HG02885 (cell line): ENCODE results near the gene OR2L8.

Source experiments
- ATAC-seq: cut with Tn5 transposase; IDR thresholded peaks from one replicate; pipeline ENCODE4 v1.9.1; 2021; ENCODE audit warnings: mild to moderate bottlenecking; ENCODE audit not compliant: unreplicated experiment, poor library complexity

Gene OR2L8, protein sequence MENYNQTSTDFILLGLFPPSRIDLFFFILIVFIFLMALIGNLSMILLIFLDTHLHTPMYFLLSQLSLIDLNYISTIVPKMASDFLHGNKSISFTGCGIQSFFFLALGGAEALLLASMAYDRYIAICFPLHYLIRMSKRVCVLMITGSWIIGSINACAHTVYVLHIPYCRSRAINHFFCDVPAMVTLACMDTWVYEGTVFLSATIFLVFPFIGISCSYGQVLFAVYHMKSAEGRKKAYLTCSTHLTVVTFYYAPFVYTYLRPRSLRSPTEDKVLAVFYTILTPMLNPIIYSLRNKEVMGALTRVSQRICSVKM

DNA sequence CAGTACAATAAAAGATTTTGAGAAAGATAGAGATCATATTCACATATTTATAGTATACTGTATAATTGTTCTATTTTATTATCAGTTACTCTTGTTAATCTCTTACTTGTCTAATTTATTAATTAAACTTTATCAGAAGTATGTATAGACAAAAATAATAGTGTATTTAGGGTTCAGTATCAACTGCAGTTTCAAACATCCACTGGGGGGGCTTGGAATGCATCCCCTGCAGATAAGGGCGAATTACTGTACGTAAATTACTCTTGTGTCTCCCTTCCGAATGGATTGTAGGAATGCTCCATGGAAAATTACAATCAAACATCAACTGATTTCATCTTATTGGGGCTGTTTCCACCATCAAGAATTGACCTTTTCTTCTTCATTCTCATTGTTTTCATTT is at the start of gene OR2L8:
Gene OR2L8 (plus strand): TSS at position 301 of the 400 bp plus-strand sequence. CDS start 0 bp downstream, at position 301.
- no peak for ATAC-seq

DNA sequence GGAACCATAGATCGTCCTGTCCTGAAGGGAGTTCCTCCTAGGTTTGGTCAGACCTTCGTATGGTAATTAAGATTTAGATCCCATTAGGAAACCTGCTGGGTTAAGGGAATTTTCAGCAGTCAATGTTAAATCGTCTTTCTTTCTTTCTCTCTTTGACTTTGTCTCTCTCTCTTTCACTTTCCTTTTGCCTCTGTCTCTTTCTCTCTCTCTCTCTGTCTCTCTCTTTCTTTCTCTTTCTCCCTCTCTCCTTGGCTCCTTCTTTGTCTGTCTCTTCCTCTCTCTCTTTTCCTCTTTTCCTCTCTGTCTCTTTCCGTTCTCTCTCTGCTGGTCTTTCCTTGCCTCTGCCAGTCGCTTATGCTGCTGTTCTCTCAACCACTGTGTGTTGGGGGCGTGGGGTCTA is 44.5 kb upstream of the OR2L8 start:
- no peak for ATAC-seq

DNA sequence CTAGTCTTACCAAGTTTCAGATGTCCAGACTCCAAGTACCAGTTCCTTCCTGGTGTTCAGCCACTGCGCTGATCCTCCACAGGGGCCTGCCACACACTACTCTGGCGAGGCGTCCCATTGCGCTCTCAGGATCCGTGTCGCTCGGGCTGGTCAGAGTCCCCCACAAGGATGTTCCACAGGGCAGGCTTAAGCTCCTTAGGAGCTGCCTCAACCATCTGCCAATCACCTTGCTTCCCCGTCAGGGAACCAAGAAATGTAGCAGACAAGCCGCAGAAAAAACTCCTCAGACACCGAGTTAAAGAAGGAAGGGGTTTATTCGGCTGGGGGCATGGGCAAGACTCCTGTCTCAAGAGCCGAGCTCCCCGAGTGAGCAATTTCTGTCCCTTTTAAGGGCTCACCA is 43.5 kb upstream of the OR2L8 start:
- ATAC-seq: no peak

DNA sequence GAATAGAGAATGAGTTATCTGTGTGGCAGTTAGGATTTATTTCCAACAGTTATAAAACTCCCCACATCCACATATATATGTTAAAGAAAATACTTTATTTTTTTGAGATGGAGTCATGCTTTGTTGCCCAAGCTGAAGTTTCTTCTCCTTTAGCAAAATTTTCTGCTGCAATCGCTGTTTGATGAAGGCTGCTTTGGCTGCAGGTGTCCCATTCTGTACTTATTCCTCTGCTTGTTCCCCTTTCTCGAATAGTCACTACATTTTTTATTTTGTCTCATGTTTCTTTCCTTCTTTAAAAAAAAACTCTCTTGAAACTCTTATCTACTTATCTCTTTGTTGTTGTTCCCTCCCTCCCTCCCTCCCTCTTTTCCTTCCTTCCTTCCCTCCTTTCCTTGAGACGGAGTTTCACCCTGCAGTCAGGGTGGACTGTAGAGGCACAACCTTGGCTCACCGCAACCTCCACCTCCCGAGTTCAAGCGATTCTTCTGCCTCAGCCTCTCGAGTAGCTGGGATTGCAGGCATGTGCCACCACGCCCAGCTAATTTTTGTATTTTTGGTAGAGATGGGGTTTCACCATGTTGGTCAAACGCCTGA is 42.7 kb upstream of the OR2L8 start:
- no peak for ATAC-seq

DNA sequence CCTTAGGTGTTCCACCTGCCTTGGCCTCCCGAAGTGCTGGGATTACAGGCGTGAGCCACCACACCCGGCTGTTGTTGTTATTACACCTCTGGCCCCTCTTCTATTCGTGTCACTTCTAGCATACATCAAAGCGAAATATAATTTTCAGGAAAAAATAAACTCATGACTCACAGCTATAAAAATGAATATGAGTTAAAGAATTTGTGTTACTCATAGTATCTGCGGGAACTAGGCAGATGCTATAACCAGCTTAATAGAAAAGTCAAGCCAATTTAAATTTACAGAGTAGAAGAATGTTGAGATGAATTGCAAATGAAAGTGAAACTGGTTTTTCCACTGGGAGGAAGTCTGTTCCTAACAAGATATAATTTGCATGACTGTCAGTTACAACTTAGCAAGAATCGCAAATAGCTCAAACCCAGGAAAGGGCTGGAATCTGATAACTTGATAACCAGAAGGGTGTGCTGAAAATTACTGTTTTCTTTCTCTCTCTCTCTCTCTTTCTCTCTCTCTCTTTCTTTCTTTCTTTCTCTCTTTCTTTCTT is 42.1 kb upstream of the OR2L8 start:
- no peak for ATAC-seq

DNA sequence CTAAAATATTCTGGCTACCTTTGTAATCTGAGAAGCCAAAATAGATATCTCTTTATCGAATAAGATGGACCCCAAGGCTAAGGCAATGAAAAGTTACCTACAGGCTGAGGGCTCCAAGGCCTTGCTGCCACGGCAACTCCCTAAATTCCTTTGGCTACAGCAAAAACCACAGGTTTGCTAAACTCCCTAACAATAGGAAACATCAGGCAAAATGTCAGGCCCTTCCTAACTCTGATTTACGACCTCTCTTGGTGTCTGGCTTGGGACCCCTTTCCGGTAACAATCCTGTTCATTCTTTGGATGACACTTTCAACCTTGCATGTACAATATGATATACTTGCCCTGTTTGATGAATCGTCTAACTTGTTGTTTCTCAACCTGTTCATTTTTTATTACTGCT is 39.9 kb upstream of the OR2L8 start:
- ATAC-seq: no peak

DNA sequence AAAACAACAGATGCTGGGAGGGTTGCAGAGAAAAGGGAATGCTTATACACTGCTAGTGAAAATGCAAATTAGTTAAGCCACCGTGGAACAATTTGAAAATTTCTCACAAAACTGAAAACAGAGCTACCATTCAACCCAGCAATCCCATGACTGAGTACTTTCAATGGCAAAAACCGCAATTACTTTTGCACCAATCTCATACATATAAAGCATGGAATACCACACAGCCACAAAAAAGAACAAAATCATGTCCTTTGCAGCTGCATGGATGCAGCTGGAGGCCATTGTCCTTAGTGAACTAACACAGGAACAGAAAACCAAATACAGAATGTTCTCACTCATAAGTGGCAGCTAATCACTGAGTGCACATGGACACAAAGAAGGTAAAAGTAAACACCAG is 34.9 kb upstream of the OR2L8 start:
- no peak for ATAC-seq

DNA sequence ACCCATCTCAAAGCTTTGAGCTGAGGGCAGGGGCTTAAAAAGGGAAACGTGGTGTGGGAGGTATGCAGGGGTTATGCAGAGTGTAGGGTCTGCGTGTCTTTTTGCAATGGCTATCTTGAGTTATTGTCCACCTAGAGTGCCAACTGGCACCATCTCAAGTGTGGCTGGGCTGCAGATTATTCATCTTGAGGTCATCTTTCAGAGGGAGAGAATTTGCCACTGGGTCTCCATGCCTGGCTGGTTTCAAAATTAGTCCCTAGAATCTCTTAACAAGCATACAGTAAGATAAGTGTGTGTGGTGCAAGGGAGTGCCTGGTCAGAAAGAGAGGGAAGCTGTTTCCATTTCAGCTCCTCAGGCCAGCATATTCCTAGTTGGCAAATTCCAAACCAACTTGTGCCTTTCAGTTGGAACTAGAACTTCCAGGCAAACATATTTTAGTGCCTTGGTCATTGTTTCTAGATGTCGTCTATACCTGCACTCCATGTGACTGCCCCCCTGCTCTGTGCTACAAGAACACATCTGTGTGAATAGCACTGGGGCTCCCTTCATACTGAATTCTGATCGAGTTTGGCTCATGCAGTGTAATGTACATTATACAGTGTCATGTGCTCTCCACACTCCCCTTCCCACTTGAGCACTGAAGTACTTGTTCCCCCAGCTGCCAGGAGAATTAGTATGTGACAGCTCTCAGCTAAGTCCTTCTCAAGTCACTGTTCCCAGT is 33.6 kb upstream of the OR2L8 start:
- no peak for ATAC-seq

DNA sequence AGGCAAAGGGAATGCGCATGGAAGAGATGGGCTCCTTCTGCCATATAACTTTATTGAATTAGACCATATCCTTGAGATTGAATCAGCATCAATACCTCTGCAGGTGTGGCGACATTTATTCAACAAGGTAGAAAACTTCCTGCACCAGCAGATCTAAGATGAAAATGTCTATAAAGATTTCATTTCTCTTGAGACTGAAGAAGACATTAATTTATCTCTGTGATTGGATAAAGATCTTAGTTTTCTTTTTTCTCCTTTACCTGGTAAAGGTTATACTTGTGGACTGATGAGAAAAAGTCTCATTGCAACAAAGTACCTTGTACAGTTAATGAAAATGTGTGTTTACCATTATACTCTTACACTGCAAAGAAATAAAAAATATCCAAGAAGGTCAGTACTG is 28.7 kb upstream of the OR2L8 start, which contains the start of gene OR2T8:
Gene OR2T8 (plus strand): TSS at position 301 of the 400 bp plus-strand sequence. CDS start 766 bp downstream, outside the sequence.
- ATAC-seq: no peak

DNA sequence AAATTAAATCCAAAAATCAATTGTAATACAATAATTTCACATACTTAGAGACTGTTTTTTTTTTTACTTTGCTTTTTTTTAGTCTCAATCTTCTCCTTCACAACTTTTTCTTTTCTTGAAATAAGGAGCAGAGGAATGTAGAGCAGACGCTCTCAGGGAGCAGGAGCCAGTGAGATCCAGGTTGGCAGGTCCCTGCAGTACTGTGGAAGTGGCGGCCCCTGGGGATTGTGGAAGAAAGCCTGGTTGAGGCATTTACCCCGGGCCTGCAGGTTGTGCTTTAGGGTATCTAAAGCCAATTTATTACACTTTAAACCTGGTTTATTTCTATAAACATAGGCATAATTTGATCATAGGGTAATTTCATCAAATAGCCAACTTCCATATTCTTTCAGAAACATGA is 24.7 kb upstream of the OR2L8 start:
- ATAC-seq: no peak

DNA sequence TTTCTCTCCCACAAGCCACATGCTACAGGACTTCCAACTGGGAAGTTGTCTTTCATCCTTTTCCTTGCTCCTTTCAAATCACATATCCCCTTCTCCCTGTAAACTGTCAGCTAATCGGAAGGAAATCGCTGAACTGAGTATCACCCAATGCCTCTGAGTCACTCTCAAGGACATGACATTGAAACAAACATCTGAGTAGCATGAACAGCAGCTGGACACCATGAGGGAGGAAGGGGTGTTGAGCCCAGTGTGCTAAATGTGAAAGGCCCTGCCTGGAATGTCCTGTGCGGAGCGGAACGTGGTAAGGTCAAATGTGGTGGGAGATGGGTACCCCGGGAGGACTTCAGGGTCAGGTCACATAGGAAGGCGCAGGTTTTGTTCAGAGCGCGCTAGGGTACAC is 23.8 kb upstream of the OR2L8 start, which contains the start of gene OR2AJ1:
Gene OR2AJ1 (plus strand): TSS at position 22 of the 400 bp plus-strand sequence. CDS start 8,880 bp downstream, outside the sequence.
- no peak for ATAC-seq

DNA sequence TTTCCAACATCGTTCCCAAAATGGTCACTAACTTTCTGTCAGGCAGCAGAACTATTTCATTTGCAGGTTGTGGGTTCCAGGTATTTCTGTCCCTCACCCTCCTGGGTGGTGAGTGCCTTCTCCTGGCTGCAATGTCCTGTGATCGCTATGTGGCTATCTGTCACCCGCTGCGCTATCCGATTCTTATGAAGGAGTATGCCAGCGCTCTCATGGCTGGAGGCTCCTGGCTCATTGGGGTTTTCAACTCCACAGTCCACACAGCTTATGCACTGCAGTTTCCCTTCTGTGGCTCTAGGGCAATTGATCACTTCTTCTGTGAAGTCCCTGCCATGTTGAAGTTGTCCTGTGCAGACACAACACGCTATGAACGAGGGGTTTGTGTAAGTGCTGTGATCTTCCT is 14.7 kb upstream of the OR2L8 start:
- no peak for ATAC-seq

DNA sequence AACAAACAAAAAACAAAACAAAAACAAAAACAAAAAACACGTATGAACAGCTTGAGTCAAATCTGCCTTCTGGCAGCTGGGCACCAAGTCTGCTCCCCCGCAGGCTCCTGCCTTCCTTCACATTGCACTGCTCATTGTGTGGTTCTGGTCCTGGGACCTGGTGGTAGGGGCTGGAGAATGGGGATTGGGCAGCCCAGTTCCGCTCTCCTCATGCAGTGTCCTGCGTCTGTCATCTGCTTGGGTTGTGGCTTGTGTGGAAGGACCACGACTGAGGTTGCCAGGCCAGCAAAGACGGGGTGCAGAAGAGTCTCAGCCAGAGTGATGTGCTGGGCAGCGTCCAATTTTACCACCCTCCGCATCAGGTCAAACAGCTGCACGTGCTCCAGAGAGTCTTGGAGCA is 12.9 kb upstream of the OR2L8 start:
- ATAC-seq: no peak

DNA sequence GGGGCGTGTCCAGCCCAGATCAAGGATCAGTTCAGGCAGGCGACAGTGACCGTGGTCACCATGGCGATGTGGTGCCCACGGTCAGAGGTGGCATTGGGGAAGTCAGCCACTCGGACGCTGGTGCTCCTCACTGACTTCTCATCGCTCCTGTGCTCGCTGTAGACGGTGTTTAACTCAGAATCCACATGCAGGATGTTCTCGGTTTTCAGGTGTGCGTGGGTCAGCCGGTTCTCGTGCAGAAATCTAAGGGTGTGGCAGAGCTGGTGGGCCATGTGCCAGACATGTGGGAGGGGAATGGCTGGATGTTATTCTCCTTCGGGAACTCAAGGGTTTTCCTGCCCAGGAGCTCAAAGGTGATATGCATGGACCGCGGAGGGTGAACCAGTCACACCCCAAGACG is 12.2 kb upstream of the OR2L8 start:
- no peak for ATAC-seq

DNA sequence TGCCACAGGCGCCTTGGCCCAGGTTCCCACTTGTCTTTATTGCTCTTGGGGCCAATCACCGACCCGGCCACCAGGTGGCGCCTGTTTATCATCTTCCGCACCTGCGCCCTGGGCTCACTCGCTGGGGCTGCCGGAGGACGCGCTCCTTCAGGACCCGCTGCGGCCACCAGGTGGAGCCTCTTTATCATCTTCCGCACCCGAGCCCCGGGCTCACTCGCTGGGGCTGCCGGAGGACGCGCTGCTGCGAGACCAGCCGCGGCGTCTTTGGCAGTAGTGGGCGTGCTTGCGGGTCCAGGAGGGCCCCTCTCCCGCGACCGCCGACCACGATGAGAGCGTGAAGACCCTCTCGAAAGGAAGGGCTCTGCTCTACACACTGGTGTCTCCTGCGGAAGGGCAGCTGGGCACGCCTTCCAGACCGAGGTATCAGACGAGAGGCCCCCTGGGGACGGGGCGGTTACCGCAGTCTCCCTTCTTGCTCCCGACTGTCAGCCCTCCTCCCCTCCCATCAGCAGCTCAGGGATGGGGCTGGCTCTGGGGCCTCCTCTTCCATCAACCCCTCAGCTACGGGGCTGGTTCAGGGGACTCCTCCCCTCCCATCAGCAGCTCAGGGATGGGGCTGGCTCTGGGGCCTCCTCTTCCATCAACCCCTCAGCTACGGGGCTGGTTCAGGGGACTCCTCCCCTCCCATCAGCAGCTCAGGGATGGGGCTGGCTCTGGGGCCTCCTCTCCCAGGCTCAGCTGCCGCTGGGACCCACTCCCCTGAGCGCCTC is 11.5 kb upstream of the OR2L8 start:
- ATAC-seq: peak; percentile 99

DNA sequence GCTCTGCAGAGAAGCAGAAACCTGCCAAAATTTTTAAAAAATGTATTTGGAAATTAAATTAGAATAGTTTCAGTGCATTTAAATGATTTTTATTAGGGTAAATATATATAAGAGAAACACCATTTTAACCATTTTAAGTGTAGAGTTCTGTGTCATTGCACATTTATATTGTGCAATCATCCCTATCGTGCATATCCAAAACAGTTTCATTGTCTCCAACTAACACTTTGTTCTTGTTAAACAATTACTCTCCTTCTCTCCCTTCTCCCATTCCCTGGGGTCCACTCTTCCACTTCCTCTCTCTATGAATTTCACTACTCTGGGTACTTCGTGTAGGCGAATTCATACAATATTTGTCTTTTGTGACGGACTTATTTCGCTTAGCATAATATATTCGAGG is 6.0 kb upstream of the OR2L8 start:
- ATAC-seq: no peak

DNA sequence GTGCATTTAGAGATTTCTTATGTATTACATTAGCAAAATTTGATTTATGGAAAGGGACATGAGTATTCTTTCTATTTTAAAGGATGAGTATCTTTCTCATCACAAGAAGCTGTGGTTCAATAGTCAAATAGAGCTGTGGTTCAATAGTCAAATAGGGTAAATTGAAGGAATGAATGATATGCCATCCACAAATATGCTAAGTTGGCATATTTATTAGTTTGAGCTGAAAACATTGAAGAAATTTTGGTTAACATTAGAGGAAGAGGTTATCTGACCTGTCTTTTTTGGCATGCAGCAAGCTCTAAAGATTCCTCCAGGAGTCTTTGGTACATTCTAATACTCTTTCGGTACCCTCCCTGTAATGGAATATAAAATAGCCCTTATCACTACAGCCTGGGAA is 4.8 kb downstream of the OR2L8 start:
- ATAC-seq: no peak

DNA sequence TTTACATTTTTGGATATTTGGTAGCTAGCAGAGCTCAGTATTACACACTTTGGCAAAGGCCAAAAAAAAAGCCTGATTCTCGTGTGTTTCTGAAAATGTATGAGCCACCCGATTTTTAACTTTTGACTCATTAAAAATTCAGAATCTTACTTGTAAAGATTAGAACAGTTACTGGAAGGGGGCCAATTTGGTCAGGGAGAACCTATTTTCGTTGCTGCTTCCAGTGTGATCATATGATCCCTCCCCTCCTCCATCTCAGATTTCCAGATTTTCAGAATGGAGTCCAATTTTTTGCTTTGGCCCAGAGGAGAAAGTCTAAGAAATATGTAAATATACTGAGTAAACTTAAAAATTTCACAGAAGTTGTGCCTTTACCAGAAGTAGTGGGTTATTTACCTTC is 13.1 kb downstream of the OR2L8 start:
- ATAC-seq: no peak

DNA sequence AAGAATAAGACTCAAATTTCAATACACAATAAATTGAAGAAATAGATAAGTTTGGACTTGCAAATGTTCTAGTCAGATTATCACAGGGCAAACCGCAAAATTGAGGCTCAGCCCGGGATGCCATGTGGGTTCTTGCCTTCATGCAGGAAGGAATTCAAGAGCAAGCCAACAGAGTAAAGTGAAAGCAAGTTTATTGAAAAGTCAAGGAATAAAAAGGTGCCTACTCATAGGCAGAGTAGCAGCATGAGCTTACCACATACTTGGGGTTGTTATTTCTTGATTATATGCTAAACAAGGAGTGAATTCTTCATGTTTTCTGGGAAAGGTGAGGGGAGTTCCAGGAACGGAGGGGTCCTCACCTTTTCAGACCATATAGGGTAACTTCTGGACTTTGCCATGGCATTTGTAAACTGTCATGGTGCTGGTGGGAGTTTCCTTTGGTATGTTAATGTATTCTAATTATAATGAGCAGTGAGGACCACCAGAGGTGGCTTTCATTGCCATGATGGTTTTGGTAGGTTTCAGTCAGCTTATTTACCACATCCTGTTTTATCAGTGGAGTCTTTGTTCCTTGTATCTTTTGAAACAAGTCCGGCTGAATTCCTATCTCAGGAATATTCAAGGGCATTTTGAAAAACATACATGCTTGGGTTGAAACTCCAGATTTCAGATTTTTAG is 14.4 kb downstream of the OR2L8 start:
- ATAC-seq: no peak

DNA sequence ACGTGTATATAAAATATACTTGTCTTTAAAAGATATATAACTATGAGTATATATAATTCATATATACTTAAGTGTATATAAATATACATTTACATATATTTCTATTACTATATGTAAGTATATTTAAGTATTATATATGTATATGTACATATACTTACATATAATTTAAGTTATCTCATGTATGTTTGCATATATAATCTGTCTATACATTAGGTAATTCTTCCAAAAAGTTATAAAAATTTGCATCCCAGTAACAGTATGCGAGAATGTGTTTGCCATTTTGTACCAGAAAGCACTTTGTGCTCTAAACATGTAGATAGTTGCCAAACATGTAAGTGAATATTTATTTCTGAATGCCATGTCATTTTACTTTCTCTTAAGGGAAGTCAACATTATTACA is 16.3 kb downstream of the OR2L8 start, which contains the start of gene OR2AK2:
Gene OR2AK2 (plus strand): TSS at position 301 of the 400 bp plus-strand sequence. CDS start 144 bp downstream, outside the sequence.
- no peak for ATAC-seq
